Endothelial cell (in vitro differentiated cells): ENCODE data around the gene ATP10B. TPM values are rescaled to one million over a fixed set of nuclear protein-coding genes. Genes with fewer than 3 reads are reported as not detected.

ENCODE experiments used
- DNase-seq: peaks from one replicate; pipeline ENCODE4 v3.0.0; 2021; ENCODE audit warnings: low spot score
- H3K27ac Mint-ChIP-seq: one replicate; pipeline ENCODE4 v1.8.0; 2021; ENCODE audit warnings: mixed read lengths, inconsistent platforms; ENCODE audit not compliant: unreplicated experiment
- H3K27me3 Mint-ChIP-seq: one replicate; pipeline ENCODE4 v1.8.0; 2021; ENCODE audit warnings: mild to moderate bottlenecking, moderate library complexity, mixed read lengths, inconsistent platforms; ENCODE audit not compliant: unreplicated experiment
- H3K36me3 Mint-ChIP-seq: one replicate; pipeline ENCODE4 v1.8.0; 2021; ENCODE audit warnings: mild to moderate bottlenecking, low read depth, mixed read lengths, inconsistent platforms; ENCODE audit not compliant: unreplicated experiment
- H3K4me1 Mint-ChIP-seq: one replicate; pipeline ENCODE4 v1.8.0; 2021; ENCODE audit warnings: mild to moderate bottlenecking, mixed read lengths, inconsistent platforms; ENCODE audit not compliant: unreplicated experiment
- H3K4me3 Mint-ChIP-seq: one replicate; pipeline ENCODE4 v1.8.0; 2021; ENCODE audit warnings: mild to moderate bottlenecking, mixed read lengths, inconsistent platforms; ENCODE audit not compliant: unreplicated experiment
- H3K9me3 Mint-ChIP-seq: one replicate; pipeline ENCODE4 v1.8.0; 2021; ENCODE audit warnings: mixed read lengths, inconsistent platforms; ENCODE audit not compliant: unreplicated experiment
- CTCF ChIP-seq: fragments of 200-600 bp; sonication (generic); IDR thresholded peaks from one replicate; pipeline ENCODE4 v1.5.0; 2021; ENCODE audit warnings: antibody characterized with exemption; ENCODE audit not compliant: unreplicated experiment
- total RNA-seq: library from RNA; stranded (reverse); fragmentation: NEBNext Ultra II Directional; extraction: Animal tissue kit (Norgen Biotek cat#: 25700); gene quantifications from one replicate; pipeline ENCODE4 v1.2.1, GENCODE V29; 2021; ENCODE audit not compliant: unreplicated experiment

Gene ATP10B
- total RNA-seq, 1 donor from 2014 or later, result not detected

- TF ChIP-seq CTCF, result no peak
- Mint-ChIP-seq H3K9me3 (no peaks in the 10 kb centered on the region), H3K36me3 (no peaks in the 10 kb centered on the region), H3K27ac (no peak overlapping the region), H3K4me3 (no peak overlapping the region), H3K27me3 (peaks cover 2% of the 10 kb centered on the region), H3K4me1 (peaks cover 10% of the 10 kb centered on the region)
- no peak for DNase-seq
Measured at GRCh38 chr5:160638161-160638742, 213.8 kb downstream of the ATP10B start.

- Mint-ChIP-seq H3K9me3 (no peaks in the 10 kb centered on the region), H3K27ac (no peak overlapping the region), H3K27me3 (peaks cover 3% of the 10 kb centered on the region), H3K4me1 (peaks cover 10% of the 10 kb centered on the region), H3K4me3 (no peak overlapping the region), H3K36me3 (no peaks in the 10 kb centered on the region)
- DNase-seq, result no peak
- TF ChIP-seq CTCF, result no peak
Measured at GRCh38 chr5:160637357-160638090, 214.5 kb downstream of the ATP10B start.

- DNase-seq, result no peak
- TF ChIP-seq CTCF, result no peak
- H3K27ac Mint-ChIP-seq, result no peak overlapping the region
- peaks cover 10% of the 10 kb centered on the region for H3K4me1 Mint-ChIP-seq
- peaks cover 3% of the 10 kb centered on the region for H3K27me3 Mint-ChIP-seq
- no peak overlapping the region for H3K4me3 Mint-ChIP-seq
- no peaks in the 10 kb centered on the region for H3K9me3 Mint-ChIP-seq
- no peaks in the 10 kb centered on the region for H3K36me3 Mint-ChIP-seq
Measured at GRCh38 chr5:160635663-160636062, 216.3 kb downstream of the ATP10B start.

GRCh38 chr5:160635046-160635445 is 217.0 kb downstream of the ATP10B start:
- TF ChIP-seq CTCF, result no peak
- peaks cover 3% of the 10 kb centered on the region for H3K27me3 Mint-ChIP-seq
- H3K36me3 Mint-ChIP-seq, result no peaks in the 10 kb centered on the region
- no peak for DNase-seq
- no peaks in the 10 kb centered on the region for H3K9me3 Mint-ChIP-seq
- H3K27ac Mint-ChIP-seq, result no peak overlapping the region
- peaks cover 6% of the 10 kb centered on the region for H3K4me1 Mint-ChIP-seq
- H3K4me3 Mint-ChIP-seq, result no peak overlapping the region

- H3K9me3 Mint-ChIP-seq, result no peaks in the 10 kb centered on the region
- H3K4me1 Mint-ChIP-seq, result peaks cover 29% of the 10 kb centered on the region
- no peak for TF ChIP-seq CTCF
- no peak overlapping the region for H3K4me3 Mint-ChIP-seq
- peaks cover 1% of the 10 kb centered on the region for H3K27me3 Mint-ChIP-seq
- H3K36me3 Mint-ChIP-seq, result no peaks in the 10 kb centered on the region
- DNase-seq, result no peak
- H3K27ac Mint-ChIP-seq, result no peak overlapping the region
Measured at GRCh38 chr5:160629003-160629402, 223.0 kb downstream of the ATP10B start.
